ENCODE measurements around the gene CPT1C. TPM values are rescaled to one million over a fixed set of nuclear protein-coding genes. Genes with fewer than 3 reads are reported as not detected.

The CPT1C gene
- total RNA-seq, 4 donors from 2014 or later, result 0.26 to 0.97 (median 0.73) TPM; not detected in 1

GRCh38 chr19:49763230-49763629 lies 72.3 kb downstream of the CPT1C start, which contains the start of gene TSKS:
TSS of gene TSKS (minus strand) at chr19:49763306. CDS start at chr19:49763247, 59 bp downstream.
- no peak within 1 kb of the TSS for H3K27ac ChIP-seq
- DNase-seq (no peak), ATAC-seq (no peak)
- no peaks in the 10 kb centered on the region for H3K36me3 ChIP-seq
- TF ChIP-seq POLR2A (IDR thresholded peaks at IDR 0.05) (no peak), CTCF (IDR thresholded peaks at IDR 0.05 in 4 of 5, conservative IDR thresholded peaks at IDR 0.05 in 1 of 5) (no peak)
- intact Hi-C loops (cut with DNase I; ENCODE audit: low total_unique reads), result loop anchor here (10.0 kb wide), 1 partner anchor 1988 kb away; the partner anchor contains the start of gene SELENOW
- no peaks in the 10 kb centered on the region for H3K27me3 ChIP-seq
- in situ Hi-C loops (cut with MboI; ENCODE audit: low sequenced_read_pairs in 4 of 4), result no loop called here
- H3K4me3 ChIP-seq, result no peak within 1 kb of the TSS
- peaks cover 14 to 15% of the 10 kb centered on the region in 2 donors for H3K4me1 ChIP-seq
- H3K9me3 ChIP-seq, result no peaks in the 10 kb centered on the region

Small RNA genes within 50 kb of the gene (microRNA-seq; reads per million reads assigned to microRNA genes)
- gene MIR5088 (ENCODE audit: borderline replicate concordance in 2 of 2), result 0 to 4.7 reads per million in 2 donors

Other genes with a start within 250 kb of the CPT1C start
- 1 to 10 TPM in 1 of 4 donors, under 1 TPM in 3; 0.24 to 1.6 (median 0.33) TPM for gene SLC17A7, start 249.6 kb upstream of the CPT1C start, total RNA-seq
- gene PIH1D1, start 239.3 kb upstream of the CPT1C start, total RNA-seq, result 100 to 1,000 TPM in 1 of 4 donors, 10 to 100 TPM in 3; 41.9 to 107 (median 79.0) TPM
- 10 to 100 TPM in 2 of 4 donors, 1 to 10 TPM in 2; 8.0 to 12.6 (median 9.9) TPM for gene ALDH16A1, start 237.9 kb upstream of the CPT1C start, total RNA-seq
- gene FLT3LG, start 216.9 kb upstream of the CPT1C start, total RNA-seq, result 1 to 10 TPM in 3 of 4 donors, under 1 TPM in 1; 0.91 to 2.7 (median 1.2) TPM
- gene RPL13A, start 203.5 kb upstream of the CPT1C start, total RNA-seq, result 1,000 to 10,000 TPM; 1,565 to 2,260 (median 1,899) TPM
- gene RPS11, start 194.7 kb upstream of the CPT1C start, total RNA-seq, result 1,000 to 10,000 TPM; 2,509 to 3,015 (median 2,721) TPM
- gene FCGRT, start 178.5 kb upstream of the CPT1C start, total RNA-seq, result 10 to 100 TPM; 54.8 to 68.2 (median 59.7) TPM
- 10 to 100 TPM in 2 of 4 donors, 1 to 10 TPM in 2; 1.2 to 11.7 (median 7.6) TPM for gene RCN3, start 163.1 kb upstream of the CPT1C start, total RNA-seq
- 10 to 100 TPM; 62.4 to 92.8 (median 78.9) TPM for gene NOSIP, start 110.6 kb upstream of the CPT1C start, total RNA-seq
- gene PRRG2, start 109.8 kb upstream of the CPT1C start, total RNA-seq, result 1 to 10 TPM in 3 of 4 donors, not detected in 1; 1.4 to 4.6 (median 3.8) TPM
- 1 to 10 TPM; 3.4 to 7.7 (median 3.8) TPM for gene PRR12, start 99.9 kb upstream of the CPT1C start, total RNA-seq
- gene RRAS, start 51.0 kb upstream of the CPT1C start, total RNA-seq, result 10 to 100 TPM; 12.4 to 26.2 (median 24.2) TPM
- gene SCAF1, start 48.9 kb upstream of the CPT1C start, total RNA-seq, result 10 to 100 TPM; 13.7 to 36.1 (median 32.9) TPM
- 10 to 100 TPM; 11.0 to 18.6 (median 13.7) TPM for gene IRF3, start 25.3 kb upstream of the CPT1C start, total RNA-seq
- 10 to 100 TPM; 10.7 to 12.9 (median 11.8) TPM for gene BCL2L12, start 25.2 kb upstream of the CPT1C start, total RNA-seq
- gene PRMT1, start 13.8 kb upstream of the CPT1C start, total RNA-seq, result 100 to 1,000 TPM; 190 to 242 (median 229) TPM
- 1 to 10 TPM in 3 of 4 donors, not detected in 1; 1.0 to 2.1 (median 1.4) TPM for gene ADM5, start 1.5 kb upstream of the CPT1C start, total RNA-seq
- under 1 TPM in 2 of 4 donors, not detected in 2; 0.13 to 0.16 TPM for gene TSKS, start 72.2 kb downstream of the CPT1C start, total RNA-seq
- gene AP2A1, start 75.9 kb downstream of the CPT1C start, total RNA-seq, result 100 to 1,000 TPM in 3 of 4 donors, 10 to 100 TPM in 1; 94.2 to 142 (median 131) TPM
- 10 to 100 TPM; 14.2 to 35.5 (median 26.0) TPM for gene FUZ, start 122.2 kb downstream of the CPT1C start, total RNA-seq
- gene MED25, start 127.2 kb downstream of the CPT1C start, total RNA-seq, result 100 to 1,000 TPM in 1 of 4 donors, 10 to 100 TPM in 3; 46.6 to 105 (median 78.7) TPM
- gene PTOV1, start 160.0 kb downstream of the CPT1C start, total RNA-seq, result 10 to 100 TPM; 77.6 to 88.2 (median 87.0) TPM
- 10 to 100 TPM; 14.9 to 43.4 (median 21.1) TPM for gene PNKP, start 176.5 kb downstream of the CPT1C start, total RNA-seq
- 10 to 100 TPM; 23.8 to 56.8 (median 43.4) TPM for gene AKT1S1, start 186.2 kb downstream of the CPT1C start, total RNA-seq
- gene TBC1D17, start 186.6 kb downstream of the CPT1C start, total RNA-seq, result 10 to 100 TPM; 48.7 to 84.3 (median 66.4) TPM
- gene IL4I1, start 205.8 kb downstream of the CPT1C start, total RNA-seq, result 1 to 10 TPM in 1 of 4 donors, under 1 TPM in 1, not detected in 2; 0.15 to 1.1 TPM
- 10 to 100 TPM in 1 of 4 donors, 1 to 10 TPM in 3; 6.4 to 10.8 (median 9.0) TPM for gene ATF5, start 238.1 kb downstream of the CPT1C start, total RNA-seq
- gene NUP62, start 238.4 kb downstream of the CPT1C start, total RNA-seq, result 10 to 100 TPM; 32.8 to 38.0 (median 36.3) TPM